HG02885 (cell line): ENCODE data around the gene RPS8.
A peak's percentile ranks its signal among the peaks of the same experiment; 100 is the strongest.
"Not testable (repeated sequence)": the region's sequence is repeated elsewhere in the genome, so short reads cannot be mapped to it uniquely, and the experiment has no call there.

ENCODE experiments used
- ATAC-seq: cut with Tn5 transposase; IDR thresholded peaks from one replicate; pipeline ENCODE4 v1.9.1; 2021; ENCODE audit warnings: mild to moderate bottlenecking; ENCODE audit not compliant: unreplicated experiment, poor library complexity

The RPS8 gene

DNA sequence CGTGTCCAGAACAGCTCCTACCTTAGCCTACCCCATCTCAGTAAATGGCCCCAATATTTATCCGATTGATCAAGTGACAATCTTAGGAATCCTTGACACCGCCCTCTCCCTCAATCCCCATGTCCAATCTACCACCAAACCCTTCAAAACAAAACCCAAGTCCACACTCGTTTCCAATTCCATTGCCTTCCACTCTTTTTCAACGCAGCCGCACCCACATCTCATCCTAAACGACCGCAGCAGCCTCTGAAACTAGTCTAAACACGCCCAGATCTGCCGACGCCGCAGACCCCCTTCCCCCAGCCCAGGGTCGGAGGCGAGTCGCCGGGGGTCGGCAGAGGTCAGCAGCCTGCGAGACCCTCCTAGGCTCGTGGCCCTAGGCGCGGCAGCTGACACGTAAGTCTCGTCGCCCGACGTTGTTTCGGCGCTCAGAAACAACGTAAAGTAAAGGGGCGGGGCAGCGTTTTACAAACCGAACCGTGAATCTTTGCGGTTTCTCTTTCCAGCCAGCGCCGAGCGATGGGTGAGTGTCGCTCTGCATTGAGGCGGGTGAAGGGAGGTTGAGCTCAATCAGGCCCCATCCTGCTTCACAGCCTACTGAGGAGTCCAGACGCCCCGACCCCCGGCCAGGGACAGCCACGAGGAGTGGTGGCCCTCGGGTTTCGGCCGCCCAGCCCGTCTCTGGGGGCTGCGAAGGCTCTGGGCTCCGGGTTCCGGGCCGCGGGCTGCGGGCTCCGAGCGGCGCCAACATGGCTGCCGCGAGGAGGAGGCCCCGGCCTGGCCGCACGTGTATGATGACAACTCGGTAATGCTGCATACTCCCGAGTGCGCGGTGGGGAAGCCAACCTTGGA is at the start of gene RPS8:
Gene RPS8, plus strand, starts transcription at position 463 of the 852 bp plus-strand sequence. Its CDS starts 57 bp downstream, at position 520.
- peak; percentile 78 for ATAC-seq

DNA sequence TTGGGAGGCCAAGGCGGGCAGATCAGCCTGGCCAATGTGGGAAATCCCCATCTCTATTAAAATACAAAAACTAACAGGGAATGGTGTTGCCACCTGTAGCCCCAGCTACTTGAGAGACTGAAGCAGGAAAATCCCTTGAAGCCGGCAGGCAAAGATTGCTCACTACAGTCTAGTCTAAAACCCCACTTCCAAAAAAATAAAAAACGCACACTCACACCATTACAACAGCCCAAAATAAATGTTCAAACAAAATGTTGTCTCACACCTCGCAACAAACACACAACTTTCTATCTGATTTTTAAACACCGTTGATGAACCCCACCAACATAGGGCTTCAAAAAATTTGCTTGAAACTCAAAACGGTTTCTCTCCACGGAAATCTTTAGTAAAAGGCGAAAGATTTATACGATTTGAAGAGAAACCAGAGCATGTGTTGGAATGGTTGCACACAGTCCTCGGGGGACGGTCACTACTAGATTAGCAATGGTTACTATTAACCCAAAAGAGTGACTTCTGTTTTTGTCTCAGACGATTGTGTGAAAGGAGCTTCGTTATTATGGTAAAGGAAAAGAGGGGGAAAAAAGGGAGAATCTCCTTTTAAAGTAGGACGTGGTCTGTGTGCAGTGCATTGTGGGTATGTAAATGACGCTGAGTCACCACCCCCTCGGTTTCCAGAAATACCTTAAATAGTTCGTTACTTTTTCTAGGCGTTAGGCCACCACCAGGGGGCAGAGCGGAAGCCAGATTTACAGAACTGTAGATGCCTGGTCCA is 44.4 kb upstream of the RPS8 start, which contains the start of gene RNU5D-1:
Gene RNU5D-1, minus strand, starts transcription at position 430 of the 772 bp plus-strand sequence.
- ATAC-seq, result peak; percentile 60

DNA sequence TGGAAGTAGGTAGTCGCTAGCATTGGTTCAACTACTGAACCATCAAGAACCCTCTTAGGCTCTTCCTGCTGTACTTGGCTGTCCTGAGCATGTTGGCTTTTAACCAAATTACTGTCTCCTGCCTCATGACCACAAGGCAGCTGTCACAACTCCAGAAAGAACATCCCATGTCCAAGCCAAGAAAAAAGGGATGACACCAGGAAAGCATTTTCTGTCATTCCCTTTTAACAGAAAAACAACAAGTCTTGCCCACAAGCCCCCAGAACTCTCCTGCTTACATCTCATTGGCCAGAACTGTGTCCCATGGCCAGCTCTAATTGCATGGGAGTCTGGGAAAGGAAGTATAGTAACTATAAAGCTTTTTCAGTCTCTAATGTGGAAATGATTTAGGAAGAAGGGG is 42.0 kb upstream of the RPS8 start:
- no peak for ATAC-seq

DNA sequence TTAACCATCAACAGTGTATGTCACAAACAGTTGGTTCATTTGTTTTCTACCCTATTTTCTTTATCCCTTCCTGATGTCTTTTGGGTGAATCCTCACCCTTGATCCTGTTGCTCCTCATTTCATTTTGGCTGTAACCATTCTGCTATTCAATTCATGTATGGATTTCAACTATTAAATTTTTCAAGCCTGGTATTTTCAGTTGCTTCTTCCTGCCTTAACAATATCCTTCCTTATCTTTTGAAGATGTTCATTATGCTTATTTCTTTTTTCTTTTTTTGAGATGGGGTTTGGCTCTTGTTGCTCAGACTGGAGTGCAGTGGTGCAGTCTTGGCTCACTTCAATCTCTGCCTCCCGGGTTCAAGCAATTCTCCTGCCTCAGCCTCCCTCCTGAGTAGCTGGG is 41.6 kb upstream of the RPS8 start:
- ATAC-seq, result no peak

DNA sequence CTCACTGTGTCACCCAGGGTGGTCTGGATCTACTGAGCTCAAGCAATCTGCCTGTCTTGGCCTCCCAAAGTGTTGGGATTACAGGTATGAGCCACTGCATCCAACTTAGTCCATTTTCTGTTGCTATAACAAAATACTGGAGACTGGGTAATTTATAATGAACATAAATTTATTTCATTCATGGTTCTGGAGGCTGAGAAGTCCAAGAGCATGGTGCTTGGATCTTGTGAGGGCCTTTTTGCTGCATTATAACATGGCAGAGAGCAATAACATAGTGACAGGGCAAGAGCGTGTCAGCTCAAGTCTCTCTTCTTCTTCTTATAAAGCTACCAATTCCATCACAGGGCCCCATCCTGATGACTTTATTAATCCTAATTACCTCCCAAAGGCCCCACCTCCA is 39.3 kb upstream of the RPS8 start:
- ATAC-seq, result no peak

DNA sequence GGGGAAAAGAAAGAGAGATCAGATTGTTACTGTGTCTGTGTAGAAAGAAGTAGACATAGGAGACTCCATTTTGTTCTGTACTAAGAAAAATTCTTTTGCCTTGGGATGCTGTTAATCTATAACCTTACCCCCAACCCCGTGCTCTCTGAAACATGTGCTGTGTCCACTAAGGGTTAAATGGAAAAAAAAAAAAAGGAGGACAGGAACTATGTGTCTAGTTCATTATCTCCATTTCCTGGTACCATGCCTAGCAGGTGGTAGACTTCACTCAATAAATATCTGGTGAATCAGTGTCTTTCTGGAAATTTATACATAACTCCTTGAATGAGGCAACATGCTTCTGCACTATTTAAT is 36.4 kb upstream of the RPS8 start:
- not testable (repeated sequence) for ATAC-seq

DNA sequence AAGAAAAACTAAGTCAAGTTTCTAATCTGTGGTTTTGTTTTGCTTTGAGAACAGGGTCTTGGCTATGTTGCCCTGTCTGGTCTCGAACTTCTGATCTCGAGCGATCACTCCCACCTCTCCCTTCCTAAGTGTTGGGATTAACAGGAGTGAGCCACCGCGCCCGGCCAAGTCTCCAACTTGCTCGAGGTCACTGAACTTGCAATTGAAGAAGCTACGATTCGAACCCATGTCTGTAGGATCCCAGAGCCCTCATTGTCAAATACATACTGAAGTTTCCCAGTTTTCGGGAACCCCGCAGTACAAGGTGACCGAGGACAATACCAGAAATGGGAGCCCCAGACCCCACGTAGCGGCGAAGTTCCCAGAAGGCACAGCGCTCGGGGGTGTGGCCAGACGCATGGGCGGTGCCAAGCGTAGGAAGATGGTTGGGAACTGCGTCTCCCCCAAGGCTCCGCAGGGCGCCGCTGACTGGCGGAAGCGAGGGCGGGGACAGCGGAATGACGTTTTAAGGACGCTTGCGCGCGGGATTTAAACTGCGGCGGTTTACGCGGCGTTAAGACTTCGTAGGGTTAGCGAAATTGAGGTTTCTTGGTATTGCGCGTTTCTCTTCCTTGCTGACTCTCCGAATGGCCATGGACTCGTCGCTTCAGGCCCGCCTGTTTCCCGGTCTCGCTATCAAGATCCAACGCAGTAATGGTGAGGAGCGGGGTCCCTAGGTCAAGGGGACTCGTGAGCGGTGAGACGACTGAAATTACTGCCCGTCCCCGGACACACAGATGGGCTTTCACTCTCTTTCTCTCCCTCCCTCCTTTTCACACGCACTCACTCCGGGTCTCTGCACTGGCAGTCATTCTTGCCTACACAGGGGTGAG is 35.8 kb upstream of the RPS8 start, which contains the start of gene KIF2C:
Gene KIF2C, plus strand, starts transcription at position 531 of the 872 bp plus-strand sequence. Its CDS starts 96 bp downstream, at position 627.
- peak; percentile 99 for ATAC-seq

DNA sequence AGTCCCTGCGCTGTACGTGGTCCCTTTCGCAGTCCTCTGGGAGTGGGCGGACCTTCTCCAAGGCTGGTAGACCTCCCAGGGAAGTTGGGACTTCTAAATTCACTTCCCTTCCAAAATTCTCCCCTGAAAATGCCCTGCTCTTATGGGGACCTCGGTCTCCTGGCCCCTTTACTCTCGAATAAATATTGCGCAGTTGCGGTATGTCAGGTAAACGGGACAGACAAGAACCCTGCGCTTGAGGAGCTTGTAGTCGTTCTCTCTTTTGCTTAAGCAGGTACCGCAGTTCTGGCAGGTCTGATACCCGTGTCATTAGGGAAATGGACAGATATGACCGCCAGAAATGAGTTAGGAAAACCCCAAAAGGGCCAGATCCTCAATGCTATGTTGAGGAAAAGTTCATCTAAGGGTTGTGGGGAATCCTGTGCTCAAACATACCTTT is 35.1 kb upstream of the RPS8 start:
- peak; percentile 17 for ATAC-seq

DNA sequence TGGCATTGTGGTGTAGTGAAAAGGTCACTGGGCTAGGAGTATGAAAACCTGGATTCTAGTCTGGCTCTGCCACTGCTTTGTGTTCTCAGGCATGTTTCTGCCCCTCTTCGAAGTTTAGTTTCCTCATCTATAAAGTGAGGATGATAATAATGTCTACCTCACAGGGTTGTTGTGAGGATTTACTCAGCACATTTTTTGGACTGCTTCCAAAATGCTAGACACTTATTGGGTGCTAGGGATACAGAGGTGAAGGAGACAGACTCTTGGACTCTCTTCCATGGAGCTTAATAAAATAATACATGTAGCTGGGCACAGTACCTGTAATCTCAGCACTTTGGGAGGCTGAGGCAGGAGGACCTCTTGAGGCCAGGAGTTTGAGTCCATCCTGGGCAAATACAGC is 32.1 kb upstream of the RPS8 start:
- no peak for ATAC-seq

DNA sequence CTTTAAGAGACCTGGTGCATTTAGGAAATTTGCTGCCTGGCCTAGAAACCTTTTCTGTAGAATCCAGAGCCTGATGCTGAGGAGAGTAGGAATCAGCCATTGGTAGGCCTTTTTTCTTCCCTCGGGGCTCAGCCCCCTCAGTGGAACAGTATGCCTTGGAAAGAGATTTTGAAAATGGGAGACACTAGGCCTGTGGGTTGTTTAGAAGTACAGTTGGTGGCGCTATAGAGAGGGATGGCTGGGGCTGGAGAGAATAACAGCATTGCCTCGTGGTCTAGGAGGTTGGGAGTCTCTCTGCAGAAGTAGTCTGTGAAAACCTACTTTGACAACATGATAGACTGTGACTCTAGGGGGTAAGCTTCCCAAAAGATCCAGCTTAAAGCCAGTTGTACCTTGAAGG is 27.5 kb upstream of the RPS8 start:
- no peak for ATAC-seq

DNA sequence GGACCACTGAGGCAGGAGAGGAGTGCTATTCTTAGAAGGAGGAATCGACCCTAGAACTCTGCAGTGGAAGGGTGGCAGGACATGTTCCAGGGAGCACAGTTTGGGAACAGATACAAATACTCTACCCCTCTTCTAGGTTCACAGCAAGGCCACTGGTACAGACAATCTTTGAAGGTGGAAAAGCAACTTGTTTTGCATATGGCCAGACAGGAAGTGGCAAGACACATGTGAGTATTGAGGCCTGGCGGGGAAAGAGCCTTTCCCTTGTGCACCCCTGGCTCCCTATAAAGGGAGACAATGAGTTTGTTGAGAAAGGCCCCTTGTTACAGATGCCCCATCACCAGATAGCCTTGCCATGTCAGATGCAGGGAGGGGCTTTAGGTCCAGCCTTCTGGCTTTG is 17.9 kb upstream of the RPS8 start:
- no peak for ATAC-seq

DNA sequence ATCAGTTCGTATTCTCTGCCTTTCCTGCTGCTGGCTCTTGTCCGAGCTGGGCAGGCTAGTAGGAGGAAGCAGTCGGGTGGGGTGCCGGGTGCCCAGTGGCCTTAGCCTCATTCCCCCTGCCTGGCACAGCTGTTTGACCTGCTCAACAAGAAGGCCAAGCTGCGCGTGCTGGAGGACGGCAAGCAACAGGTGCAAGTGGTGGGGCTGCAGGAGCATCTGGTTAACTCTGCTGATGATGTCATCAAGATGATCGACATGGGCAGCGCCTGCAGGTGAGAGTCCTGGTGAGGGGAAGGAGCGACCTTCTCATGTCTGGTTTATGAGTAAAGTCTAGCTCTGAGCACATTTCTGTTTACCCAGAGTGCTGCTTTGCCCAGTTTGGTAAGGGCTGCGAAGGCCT is 16.3 kb upstream of the RPS8 start:
- no peak for ATAC-seq

DNA sequence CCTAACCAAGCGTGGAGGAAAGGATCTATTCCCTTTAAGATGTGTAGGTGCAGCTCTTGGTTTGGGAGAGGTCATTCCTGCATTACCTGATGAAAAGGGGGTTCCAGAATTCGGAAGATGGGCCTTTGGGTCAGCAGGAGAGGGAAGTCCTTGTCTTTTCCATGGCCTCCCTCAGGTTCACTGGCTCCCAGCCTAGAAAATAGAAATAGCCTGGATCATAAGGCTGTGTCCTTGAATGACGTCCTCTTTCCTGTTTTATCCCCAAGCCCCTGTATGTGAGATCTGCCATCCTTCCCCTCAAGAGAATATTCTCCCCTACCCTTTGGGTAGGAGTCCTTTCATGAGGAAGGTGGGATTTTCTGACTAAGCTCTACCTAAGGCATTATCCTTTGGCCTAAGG is 14.5 kb upstream of the RPS8 start:
- no peak for ATAC-seq

DNA sequence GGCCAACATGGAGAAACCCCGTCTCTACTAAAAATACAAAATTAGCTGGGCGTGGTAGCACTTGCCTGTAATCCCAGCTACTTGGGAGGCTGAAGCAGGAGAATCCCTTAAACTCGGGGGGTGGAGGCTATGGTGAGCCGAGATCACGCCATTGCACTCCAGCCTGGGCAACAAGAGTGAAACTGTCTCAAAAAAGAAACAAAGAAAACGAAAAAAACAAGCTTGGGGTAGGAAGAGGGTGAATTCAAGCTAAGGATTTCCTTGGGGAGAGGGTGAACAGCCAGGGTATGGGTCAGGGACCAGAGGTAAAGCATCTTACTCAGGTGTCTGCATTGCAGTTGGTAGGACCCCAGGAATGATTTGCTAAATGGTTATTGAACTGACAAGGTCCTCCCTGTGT is 8.9 kb upstream of the RPS8 start:
- not testable (repeated sequence) for ATAC-seq

DNA sequence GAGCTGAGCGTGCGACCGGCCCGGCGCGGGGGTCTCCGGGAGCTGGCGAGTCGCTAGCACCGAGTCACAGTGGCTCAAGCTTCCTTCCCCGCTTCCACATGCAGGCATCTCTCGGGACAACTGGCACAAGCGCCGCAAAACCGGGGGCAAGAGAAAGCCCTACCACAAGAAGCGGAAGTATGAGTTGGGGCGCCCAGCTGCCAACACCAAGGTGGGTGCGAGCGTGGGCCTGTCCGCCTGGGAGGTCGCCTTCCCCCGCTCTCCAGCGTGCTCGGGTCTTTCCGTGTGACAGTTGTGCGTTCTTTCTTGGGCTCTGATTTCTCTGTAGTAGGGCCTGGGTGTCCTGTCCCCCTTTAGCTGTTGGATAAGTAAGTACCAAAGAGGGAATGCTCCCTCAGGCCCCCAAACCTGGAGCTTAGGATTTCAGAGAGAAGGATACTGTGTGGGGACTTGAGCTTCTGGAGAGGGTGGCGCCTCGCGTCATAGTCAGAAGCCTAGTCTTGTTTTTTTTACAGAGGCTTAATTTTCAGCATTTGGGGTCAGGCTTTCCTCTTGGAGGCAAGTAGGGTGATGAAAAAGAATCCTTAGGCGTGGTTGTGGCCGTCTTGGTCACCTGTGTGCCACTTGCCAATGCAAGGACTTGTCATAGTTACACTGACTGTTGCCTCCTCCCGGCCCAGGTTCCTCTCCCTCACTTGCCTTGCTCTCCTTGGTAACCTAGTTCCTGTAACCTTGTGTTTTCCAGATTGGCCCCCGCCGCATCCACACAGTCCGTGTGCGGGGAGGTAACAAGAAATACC is 790 bp downstream of the RPS8 start:
- peak; percentile 13 for ATAC-seq

DNA sequence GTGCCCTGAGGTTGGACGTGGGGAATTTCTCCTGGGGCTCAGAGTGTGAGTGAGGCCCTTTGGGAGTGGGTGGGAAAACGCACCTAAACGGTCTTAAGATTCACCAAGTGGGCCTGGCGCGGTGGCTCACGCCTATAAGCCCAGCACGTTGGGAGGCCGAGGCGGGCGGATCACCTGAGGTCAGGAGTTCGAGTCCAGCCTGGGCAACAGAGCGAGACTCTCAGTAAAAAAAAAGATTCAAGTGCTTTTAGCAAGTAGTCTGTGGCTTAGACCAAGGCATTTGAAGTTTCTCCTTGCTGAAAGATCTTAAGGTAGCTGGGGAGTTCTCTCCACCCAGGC is 1.4 kb downstream of the RPS8 start:
- no peak for ATAC-seq

DNA sequence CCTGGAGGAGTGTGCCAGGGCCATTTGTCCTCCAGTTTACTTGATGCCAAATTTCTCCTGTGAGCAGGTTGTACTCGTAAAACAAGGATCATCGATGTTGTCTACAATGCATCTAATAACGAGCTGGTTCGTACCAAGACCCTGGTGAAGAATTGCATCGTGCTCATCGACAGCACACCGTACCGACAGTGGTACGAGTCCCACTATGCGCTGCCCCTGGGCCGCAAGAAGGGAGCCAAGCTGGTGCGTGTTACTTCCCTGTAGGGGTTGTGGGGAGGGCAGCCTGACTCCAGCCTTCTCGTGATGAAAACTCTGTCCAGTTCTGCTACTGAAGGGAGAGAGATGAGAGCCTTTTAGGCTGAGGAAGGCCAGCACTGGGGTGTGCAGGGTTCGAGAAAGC is 2.2 kb downstream of the RPS8 start:
- no peak for ATAC-seq

DNA sequence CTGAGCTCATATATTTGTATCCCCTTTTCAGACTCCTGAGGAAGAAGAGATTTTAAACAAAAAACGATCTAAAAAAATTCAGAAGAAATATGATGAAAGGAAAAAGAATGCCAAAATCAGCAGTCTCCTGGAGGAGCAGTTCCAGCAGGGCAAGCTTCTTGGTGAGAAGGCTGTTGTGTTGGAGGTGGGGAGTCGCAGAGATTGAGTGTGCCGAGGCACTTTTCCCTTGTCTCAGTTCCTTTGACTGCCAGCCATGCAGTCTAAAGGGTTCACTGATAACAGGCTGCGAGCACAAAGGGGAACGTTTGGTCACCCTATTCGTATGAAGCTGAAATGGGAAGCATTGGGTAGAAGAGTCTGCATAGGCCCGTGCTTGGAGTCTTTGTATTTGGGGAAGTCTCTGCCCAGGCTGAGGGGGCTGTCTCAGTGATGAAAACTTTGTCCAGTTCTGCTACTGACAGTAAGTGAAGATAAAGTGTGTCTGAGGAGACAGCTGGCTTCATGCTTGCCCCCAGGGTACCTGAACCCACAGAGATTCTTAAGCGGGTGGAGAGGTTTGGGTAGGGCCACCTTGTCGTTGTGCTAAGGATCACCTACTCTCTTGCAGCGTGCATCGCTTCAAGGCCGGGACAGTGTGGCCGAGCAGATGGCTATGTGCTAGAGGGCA is 2.8 kb downstream of the RPS8 start:
- ATAC-seq, result no peak
